ENCODE results near the gene OSBPL5.

- TF ChIP-seq CTCF (conservative IDR thresholded peaks at IDR 0.05; ENCODE audit: low read depth, low read length) (no peak), EZH2 (IDR thresholded peaks at IDR 0.05; ENCODE audit: low read length, unreplicated experiment) (no peak)
These were observed 17.9 kb downstream of the OSBPL5 start for GRCh38 chr11:3147257-3147619.
